H1 (cell line): Measurements from ENCODE around the gene COPZ1. TPM values are rescaled to one million over a fixed set of nuclear protein-coding genes. Genes with fewer than 3 reads are reported as not detected.

ENCODE experiments used
- ATF2 ChIP-seq: IDR thresholded peaks from 2 replicates; pipeline ENCODE4 v1.6.1; 2012; ENCODE audit warnings: low read length, inconsistent platforms
- CHD1 ChIP-seq: IDR thresholded peaks from 2 replicates; pipeline ENCODE4 v1.6.1; 2012; ENCODE audit warnings: low read depth, low read length, improper control_type of control experiment
- CTBP2 ChIP-seq: IDR thresholded peaks from 2 replicates; pipeline ENCODE4 v1.7.0; 2011; ENCODE audit warnings: borderline replicate concordance, mild to moderate bottlenecking, moderate library complexity, mixed read lengths, low read length; ENCODE audit not compliant: insufficient read depth, insufficient read length
- EP300 ChIP-seq, 2 experiments: IDR thresholded peaks; 1 replicate in 1 of 2; 2 replicates in 1 of 2; pipeline ENCODE4 v1.6.1; 2011 to 2012; ENCODE audit warnings: low read depth in 2 of 2, low read length in 2 of 2, mild to moderate bottlenecking in 2 of 2, borderline replicate concordance in 1 of 2, inconsistent platforms in 1 of 2, moderate library complexity in 1 of 2
- GABPA ChIP-seq: IDR thresholded peaks from 2 replicates; pipeline ENCODE4 v1.6.1; 2011; ENCODE audit warnings: mild to moderate bottlenecking, low read length, moderate library complexity, borderline replicate concordance; ENCODE audit not compliant: insufficient read depth
- HDAC6 ChIP-seq: IDR thresholded peaks from one replicate; pipeline ENCODE4 v1.7.1; 2012; ENCODE audit warnings: low read depth, mild to moderate bottlenecking, inconsistent platforms, low read length, moderate library complexity
- POLR2A ChIP-seq, 2 experiments: IDR thresholded peaks; 1 replicate in 1 of 2; 2 replicates in 1 of 2; pipeline ENCODE4 v1.6.1; 2011; ENCODE audit warnings: low read depth in 2 of 2, low read length in 2 of 2, mild to moderate bottlenecking in 2 of 2; ENCODE audit errors: control extremely low read depth in 1 of 2
- RXRA ChIP-seq: IDR thresholded peaks from 2 replicates; pipeline ENCODE4 v1.6.1; 2011; ENCODE audit warnings: low read depth, mild to moderate bottlenecking, low read length, moderate library complexity; ENCODE audit not compliant: insufficient read depth
- polyA plus RNA-seq, 7 experiments: library from polyadenylated mRNA; depleted of rRNA in 3 of 7; stranded (reverse) in 5 of 7; unstranded in 2 of 7; fragments of >200 nt in 5 of 7; fragments of 200-250 nt in 2 of 7; gene quantifications; 1 replicate in 5 of 7; 2 replicates in 1 of 7; 4 replicates in 1 of 7; pipeline versions ENCODE4 v1.2.1 to v1.2.3, GENCODE V29; 2011 to 2013; ENCODE audit warnings: missing spikeins in 2 of 7, mixed read lengths in 2 of 7
- total RNA-seq: library from RNA; stranded (reverse); fragmentation: NEBNext Ultra II Directional; extraction: Animal tissue kit (Norgen Biotek cat#: 25700); gene quantifications from 2 replicates; pipeline ENCODE4 v1.2.1, GENCODE V29; 2021
- TF ChIP-seq, protein P1 (sequence below): IDR thresholded peaks from 2 replicates; pipeline ENCODE4 v1.6.1; 2011; ENCODE audit warnings: low read length, improper control_type of control experiment

Gene COPZ1
- total and polyA plus RNA-seq, 2 of the 8 experiments (the other 6 are each of a cell fraction or from before 2014, with no cell fraction given), result 103 to 133 TPM

DNA sequence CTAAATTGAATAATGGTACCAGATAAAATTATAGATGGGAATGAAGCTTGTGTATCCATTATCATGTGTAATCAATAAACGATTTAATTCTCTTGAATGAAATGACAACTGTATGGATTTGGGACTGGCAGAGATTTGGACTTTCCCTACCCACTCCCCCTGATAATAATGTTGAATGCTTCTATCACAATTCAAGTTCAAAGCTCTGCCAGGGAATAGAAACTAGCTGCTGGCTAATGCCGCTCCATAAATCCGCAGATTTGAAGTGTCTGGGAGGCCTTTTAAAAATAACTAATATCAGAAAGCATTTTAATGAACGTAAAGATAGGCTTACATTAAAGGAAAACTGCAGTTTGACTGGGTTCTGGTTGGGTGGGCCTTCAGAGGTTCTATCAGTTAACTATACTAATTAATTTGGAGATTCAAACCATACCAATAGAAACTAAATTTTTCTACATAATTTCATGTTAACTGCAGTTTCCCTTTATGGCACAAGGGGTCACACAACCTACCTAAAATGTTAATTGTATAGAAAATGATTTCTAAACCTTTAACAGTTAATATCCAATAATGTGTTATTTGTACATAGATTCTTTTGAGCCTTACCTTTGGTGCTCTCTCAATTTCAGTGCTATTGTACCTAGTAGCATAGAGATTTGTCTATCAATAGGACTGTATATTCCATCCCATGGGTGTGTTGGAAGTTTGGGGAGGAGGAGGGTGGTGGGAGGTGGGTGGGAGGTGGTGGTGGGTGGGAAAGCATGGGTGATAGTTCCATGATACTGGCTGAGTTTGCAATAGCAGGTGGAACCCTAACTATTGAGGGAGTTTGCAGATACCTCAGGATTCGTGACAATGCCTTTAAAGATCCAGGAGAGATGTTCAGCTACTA lies 39.5 kb upstream of the COPZ1 start (continued):
- TF ChIP-seq, protein P1, sequence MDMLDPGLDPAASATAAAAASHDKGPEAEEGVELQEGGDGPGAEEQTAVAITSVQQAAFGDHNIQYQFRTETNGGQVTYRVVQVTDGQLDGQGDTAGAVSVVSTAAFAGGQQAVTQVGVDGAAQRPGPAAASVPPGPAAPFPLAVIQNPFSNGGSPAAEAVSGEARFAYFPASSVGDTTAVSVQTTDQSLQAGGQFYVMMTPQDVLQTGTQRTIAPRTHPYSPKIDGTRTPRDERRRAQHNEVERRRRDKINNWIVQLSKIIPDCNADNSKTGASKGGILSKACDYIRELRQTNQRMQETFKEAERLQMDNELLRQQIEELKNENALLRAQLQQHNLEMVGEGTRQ, result no peak
- TF ChIP-seq HDAC6, result no peak
- TF ChIP-seq CTBP2, result no peak
- no peak for TF ChIP-seq RXRA
- 0 out of 2 replicates have a peak, but pooled peaks have one; percentile 53 for TF ChIP-seq CHD1
- peak; percentile 14; the same call in 1 of the 2 replicates for TF ChIP-seq ATF2
- no peak for TF ChIP-seq EP300 (IDR thresholded peaks at IDR 0.05; ENCODE audit: borderline replicate concordance in 1 of 2, low read depth in 2 of 2, low read length in 2 of 2)
- no peak for TF ChIP-seq GABPA
- no peak; a peak in 1 of 3 replicates for TF ChIP-seq POLR2A (IDR thresholded peaks at IDR 0.05; ENCODE audit: control extremely low read depth in 1 of 2, low read depth in 2 of 2, low read length in 2 of 2)
